Breast epithelium (tissue), 3 donors: ENCODE data around the gene PPM1H.

ENCODE experiments used
- CTCF ChIP-seq, 3 donors: fragments of 450-650 bp; IDR thresholded peaks; one replicate each; pipeline ENCODE4 v1.5.1; 2016 to 2017; ENCODE audit warnings: antibody characterized with exemption in 3 of 3, mild to moderate bottlenecking in 3 of 3, moderate library complexity in 3 of 3
- POLR2A ChIP-seq: fragments of 450-650 bp; IDR thresholded peaks from one replicate; pipeline ENCODE4 v1.6.1; 2016; ENCODE audit warnings: antibody characterized with exemption, mild to moderate bottlenecking, moderate library complexity
- POLR2AphosphoS5 ChIP-seq, 3 donors: sonication (generic); formaldehyde crosslinking; IDR thresholded peaks; one replicate each; pipeline ENCODE4 v1.6.1; 2017; ENCODE audit warnings: antibody characterized with exemption in 3 of 3

- TF ChIP-seq POLR2AphosphoS5 (IDR thresholded peaks at IDR 0.05): no peak
- no peak for TF ChIP-seq CTCF (IDR thresholded peaks at IDR 0.05)
- TF ChIP-seq POLR2A: no peak
Observed at GRCh38 chr12:62763312-62763711, 171.6 kb downstream of the PPM1H start.
